ENCODE measurements around the gene ZBTB9.
A peak's percentile ranks its signal among the peaks of the same experiment; 100 is the strongest.

ZBTB9 gene

DNA sequence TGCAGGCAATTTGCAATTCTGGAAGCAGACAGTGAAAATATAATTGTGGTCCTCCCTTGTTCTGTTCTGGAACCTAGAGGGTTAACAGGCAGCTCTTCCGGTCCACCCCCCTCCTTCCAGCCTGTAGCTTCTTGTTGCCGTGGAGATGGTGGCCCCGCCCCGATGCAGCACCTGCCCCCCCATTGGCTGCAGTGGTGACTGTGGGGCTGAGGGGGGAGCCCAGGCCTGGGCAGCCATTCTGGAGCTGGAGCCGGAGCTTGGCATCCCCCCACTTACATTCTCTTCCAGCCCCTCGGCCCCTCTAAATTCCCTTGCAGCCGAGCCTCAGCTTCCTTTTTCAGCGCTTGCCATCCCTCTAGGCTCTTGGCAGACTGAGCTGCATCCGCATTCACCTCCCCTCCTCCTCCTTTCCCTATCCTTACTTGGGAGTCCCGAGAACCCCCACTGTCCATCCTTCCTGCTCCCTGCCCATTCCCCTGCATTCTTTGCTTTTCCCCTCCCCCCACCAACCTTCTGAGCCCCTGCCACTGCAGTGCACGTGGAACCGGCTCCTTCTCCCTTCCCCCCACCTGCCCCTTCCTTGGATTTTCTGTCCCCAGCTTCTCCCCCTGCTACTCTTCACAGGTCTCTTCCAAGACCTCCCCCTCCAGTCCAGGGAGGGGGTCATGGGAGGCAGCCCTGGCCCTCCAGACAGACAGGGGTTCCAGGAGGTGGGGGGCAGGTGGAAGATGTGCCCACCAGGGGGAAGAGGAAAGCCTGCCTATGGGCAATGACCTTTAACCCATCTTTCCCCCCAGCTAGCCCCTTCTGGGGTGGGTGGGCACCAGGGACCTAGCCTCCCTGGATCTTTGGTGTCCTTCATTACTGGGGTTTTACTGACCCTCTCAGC is 23.1 kb upstream of the ZBTB9 start (continued):
- TF ChIP-seq PRDM2 (tag by site-specific recombination; IDR thresholded peaks at IDR 0.05; ENCODE audit: borderline replicate concordance) (no peak), ZNF433 (tag by site-specific recombination; IDR thresholded peaks at IDR 0.05; ENCODE audit: low read depth) (no peak), ZFP41 (tag by site-specific recombination; IDR thresholded peaks at IDR 0.05; ENCODE audit: borderline replicate concordance) (no peak)
- TF ChIP-seq, protein P1, sequence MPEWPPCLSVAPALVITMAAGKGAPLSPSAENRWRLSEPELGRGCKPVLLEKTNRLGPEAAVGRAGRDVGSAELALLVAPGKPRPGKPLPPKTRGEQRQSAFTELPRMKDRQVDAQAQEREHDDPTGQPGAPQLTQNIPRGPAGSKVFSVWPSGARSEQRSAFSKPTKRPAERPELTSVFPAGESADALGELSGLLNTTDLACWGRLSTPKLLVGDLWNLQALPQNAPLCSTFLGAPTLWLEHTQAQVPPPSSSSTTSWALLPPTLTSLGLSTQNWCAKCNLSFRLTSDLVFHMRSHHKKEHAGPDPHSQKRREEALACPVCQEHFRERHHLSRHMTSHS (tag by site-specific recombination; IDR thresholded peaks at IDR 0.05): no peak

GRCh38 chr6:33431880-33432541 is 22.4 kb upstream of the ZBTB9 start:
- ChIA-PET POLR2A (interaction anchor here (0.6 to 1.7 kb wide), 3 partner anchors 10 to 22 kb away, joined by 4 to 20 read pairs (median 5); partner anchors contain the start of gene ZBTB9), CTCF (interaction anchor here (0.6 to 2.7 kb wide), 4 partner anchors 13 to 160 kb away, joined by 3 to 13 read pairs (median 4); partner anchors contain the start of genes CUTA, RPS18, SYNGAP1 and VPS52)
- Histone ChIP-seq H3K27ac (ENCODE audit: extremely low read depth, low read depth, low read length) (no peak overlapping the region), H3K9me3 (ENCODE audit: control insufficient read depth, insufficient read depth, low read depth, low read length) (no peaks in the 10 kb centered on the region), H3K36me3 (ENCODE audit: control insufficient read depth in 2 of 2, insufficient read depth in 1 of 2, low read length in 2 of 2) (peaks cover 5 to 19% of the 10 kb centered on the region in 2 experiments; a peak in 2 of 3 replicates), H3K4me1 (ENCODE audit: control insufficient read depth, insufficient read depth, low read length) (peaks cover 10% of the 10 kb centered on the region), H3K4me3 (ENCODE audit: low read depth, low read length) (no peak overlapping the region)
- TF ChIP-seq ZNF391 (tag by site-specific recombination; IDR thresholded peaks at IDR 0.05; ENCODE audit: borderline replicate concordance, low read depth) (no peak), ZNF274 (IDR thresholded peaks at IDR 0.05; ENCODE audit: low read length) (no peak), ZNF274 (tag by site-specific recombination; IDR thresholded peaks at IDR 0.05; ENCODE audit: borderline replicate concordance) (no peak), GFI1B (tag by site-specific recombination; IDR thresholded peaks at IDR 0.05) (no peak), MZF1 (tag by site-specific recombination; IDR thresholded peaks at IDR 0.05; ENCODE audit: borderline replicate concordance) (no peak), SALL2 (tag by site-specific recombination; IDR thresholded peaks at IDR 0.05; ENCODE audit: borderline replicate concordance) (no peak), ZBTB11 (tag by site-specific recombination; conservative IDR thresholded peaks at IDR 0.05; ENCODE audit: low read depth) (no peak), ZNF660 (tag by site-specific recombination; IDR thresholded peaks at IDR 0.05) (no peak), ZNF184 (tag by site-specific recombination; IDR thresholded peaks at IDR 0.05) (no peak), ZNF707 (tag by site-specific recombination; IDR thresholded peaks at IDR 0.05) (no peak), ZNF335 (tag by site-specific recombination; conservative IDR thresholded peaks at IDR 0.05) (no peak), ZNF585B (tag by site-specific recombination; IDR thresholded peaks at IDR 0.05) (no peak), ZIC2 (tag by site-specific recombination; IDR thresholded peaks at IDR 0.05) (peak; percentile 19; the same call in 1 of the 2 replicates), KLF1 (tag by site-specific recombination; IDR thresholded peaks at IDR 0.05) (no peak), PRDM1 (tag by site-specific recombination; IDR thresholded peaks at IDR 0.05) (peak; percentile 77)
- TF ChIP-seq, protein P2, sequence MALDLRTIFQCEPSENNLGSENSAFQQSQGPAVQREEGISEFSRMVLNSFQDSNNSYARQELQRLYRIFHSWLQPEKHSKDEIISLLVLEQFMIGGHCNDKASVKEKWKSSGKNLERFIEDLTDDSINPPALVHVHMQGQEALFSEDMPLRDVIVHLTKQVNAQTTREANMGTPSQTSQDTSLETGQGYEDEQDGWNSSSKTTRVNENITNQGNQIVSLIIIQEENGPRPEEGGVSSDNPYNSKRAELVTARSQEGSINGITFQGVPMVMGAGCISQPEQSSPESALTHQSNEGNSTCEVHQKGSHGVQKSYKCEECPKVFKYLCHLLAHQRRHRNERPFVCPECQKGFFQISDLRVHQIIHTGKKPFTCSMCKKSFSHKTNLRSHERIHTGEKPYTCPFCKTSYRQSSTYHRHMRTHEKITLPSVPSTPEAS (tag by site-specific recombination; IDR thresholded peaks at IDR 0.05): peak; percentile 41; the same call in 1 of the 2 replicates
